GM12801 (cell line): ENCODE measurements around the gene PHIP.

ENCODE experiments used
- TF ChIP-seq, protein P1 (sequence below): IDR thresholded peaks from one replicate; pipeline ENCODE4 v1.5.1; 2011; ENCODE audit warnings: control low read depth; ENCODE audit not compliant: insufficient read length; ENCODE audit errors: extremely low read depth

PHIP gene

GRCh38 chr6:79100304-79100703 lies 22.2 kb upstream of the PHIP start:
- TF ChIP-seq, protein P1, sequence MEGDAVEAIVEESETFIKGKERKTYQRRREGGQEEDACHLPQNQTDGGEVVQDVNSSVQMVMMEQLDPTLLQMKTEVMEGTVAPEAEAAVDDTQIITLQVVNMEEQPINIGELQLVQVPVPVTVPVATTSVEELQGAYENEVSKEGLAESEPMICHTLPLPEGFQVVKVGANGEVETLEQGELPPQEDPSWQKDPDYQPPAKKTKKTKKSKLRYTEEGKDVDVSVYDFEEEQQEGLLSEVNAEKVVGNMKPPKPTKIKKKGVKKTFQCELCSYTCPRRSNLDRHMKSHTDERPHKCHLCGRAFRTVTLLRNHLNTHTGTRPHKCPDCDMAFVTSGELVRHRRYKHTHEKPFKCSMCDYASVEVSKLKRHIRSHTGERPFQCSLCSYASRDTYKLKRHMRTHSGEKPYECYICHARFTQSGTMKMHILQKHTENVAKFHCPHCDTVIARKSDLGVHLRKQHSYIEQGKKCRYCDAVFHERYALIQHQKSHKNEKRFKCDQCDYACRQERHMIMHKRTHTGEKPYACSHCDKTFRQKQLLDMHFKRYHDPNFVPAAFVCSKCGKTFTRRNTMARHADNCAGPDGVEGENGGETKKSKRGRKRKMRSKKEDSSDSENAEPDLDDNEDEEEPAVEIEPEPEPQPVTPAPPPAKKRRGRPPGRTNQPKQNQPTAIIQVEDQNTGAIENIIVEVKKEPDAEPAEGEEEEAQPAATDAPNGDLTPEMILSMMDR = no peak

DNA sequence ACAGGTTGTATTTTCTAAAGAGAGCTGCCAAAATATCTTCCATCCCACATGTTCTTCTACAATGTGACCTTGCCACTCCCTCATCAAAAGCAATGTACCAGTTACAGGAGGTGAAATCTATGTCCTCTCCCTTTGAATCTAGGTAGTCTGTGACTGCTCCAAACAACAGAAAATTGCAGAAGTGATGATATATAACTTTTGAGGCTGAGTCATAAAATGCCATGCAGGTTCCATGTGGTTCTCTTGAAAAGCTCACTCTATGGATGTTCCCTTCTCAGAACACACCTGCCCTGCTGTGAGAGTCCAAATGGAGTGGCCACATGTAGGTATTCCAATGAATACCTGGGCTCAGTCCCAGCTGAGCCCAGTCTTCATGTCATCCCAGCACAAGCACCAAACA lies 16.9 kb upstream of the PHIP start:
- TF ChIP-seq, protein P1 = no peak

DNA sequence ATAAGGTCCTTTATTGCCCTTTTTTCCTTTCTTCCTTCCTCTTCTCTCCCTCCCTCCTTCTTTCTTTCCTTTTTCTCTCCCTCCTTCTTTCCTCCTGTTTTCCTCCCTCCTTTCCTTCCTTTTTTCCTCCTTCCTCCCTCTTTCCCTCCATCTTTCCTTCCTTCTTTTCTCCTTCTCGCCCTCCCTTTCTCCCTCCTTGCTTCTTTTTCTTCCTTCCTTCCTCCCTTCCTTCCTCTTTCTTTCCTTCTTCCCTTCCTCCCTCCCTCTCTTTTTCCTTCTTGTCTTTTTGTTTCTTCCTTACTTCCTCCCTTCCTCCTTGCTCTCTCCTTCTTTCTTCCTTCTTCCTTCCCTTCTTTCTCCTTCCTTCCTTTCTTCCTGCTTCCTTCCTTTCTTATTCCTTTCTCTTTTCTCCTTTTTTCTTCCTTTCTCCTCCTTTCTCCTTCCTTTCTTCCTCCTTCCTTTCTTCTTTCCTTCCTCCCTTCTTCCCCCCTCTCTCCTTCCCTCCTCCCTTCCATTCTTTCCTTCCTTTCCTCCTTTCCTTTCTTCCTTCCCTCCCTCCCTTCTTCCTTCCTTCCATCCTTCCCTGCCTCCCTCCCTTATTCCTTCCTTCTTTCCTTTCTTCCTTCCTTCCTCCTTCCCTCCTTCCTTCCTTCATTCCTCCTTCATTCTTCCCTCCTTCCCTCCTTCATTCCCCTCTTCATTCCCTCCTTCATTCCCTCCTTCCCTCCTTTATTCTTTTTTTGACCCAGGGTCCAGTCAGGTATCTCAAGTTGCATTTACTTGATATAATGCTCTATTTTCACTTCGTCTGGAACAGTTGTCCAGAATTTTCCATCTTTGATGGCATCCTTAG lies 11.7 kb upstream of the PHIP start:
- TF ChIP-seq, protein P1 = no peak

- TF ChIP-seq, protein P1 = no peak
These were observed 6.6 kb upstream of the PHIP start for GRCh38 chr6:79084693-79085092.

GRCh38 chr6:79082304-79082703 lies 4.2 kb upstream of the PHIP start:
- TF ChIP-seq, protein P1 = no peak

- TF ChIP-seq, protein P1 = no peak
These were observed 3.6 kb upstream of the PHIP start for GRCh38 chr6:79081663-79082062.

DNA sequence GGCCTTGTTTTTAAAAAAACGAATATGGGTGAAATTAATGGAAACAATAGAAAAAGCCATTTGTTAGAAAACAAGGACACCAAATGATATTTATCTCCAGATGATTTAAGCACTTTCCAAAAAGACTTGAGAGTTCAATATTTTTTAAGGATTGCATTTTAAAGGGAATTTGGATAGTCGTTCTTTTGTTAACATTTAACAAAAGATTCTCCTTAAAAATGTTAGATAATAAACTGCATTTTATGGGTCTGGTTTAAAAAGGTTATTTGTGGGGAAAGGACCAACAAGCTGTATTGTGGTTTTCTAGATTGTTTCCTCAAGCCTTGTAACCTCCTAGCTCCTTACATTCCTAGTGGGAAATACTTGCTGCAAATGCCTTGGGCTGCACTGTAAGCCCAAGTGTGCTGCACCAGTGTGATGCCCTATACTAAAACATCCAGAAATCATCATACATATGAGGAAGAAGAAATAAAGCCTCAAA lies 1.5 kb upstream of the PHIP start:
- TF ChIP-seq, protein P1 = no peak
